Keratinocyte (primary cell): ENCODE measurements around the gene SYK. TPM values are rescaled to one million over a fixed set of nuclear protein-coding genes. Genes with fewer than 3 reads are reported as not detected.
A peak's percentile ranks its signal among the peaks of the same experiment; 100 is the strongest.

Experiments
- DNase-seq: peaks from one replicate; pipeline ENCODE4 v3.0.0-alpha.2; 2011; ENCODE audit warnings: low read depth, missing footprints, low spot score
- FAIRE-seq: peaks from 2 replicates; lab custom pipeline; 2011; peaks lifted over from hg19 to GRCh38; lab: Jason Lieb, UNC
- H2AFZ ChIP-seq: 2 replicates; pipeline ENCODE4 v1.6.0; 2012; ENCODE audit warnings: low read length, control low read depth, inconsistent platforms; ENCODE audit not compliant: control insufficient read depth
- H3K27ac ChIP-seq: 2 replicates; pipeline ENCODE4 v1.5.1; 2011; ENCODE audit warnings: low read length; ENCODE audit not compliant: control insufficient read depth, insufficient read depth
- H3K27me3 ChIP-seq: 3 replicates; pipeline ENCODE4 v1.6.0; 2011; ENCODE audit warnings: low read length; ENCODE audit not compliant: control insufficient read depth, insufficient read depth; ENCODE audit errors: extremely low read depth
- H3K36me3 ChIP-seq, 2 experiments: 2 replicates in 1 of 2; 3 replicates in 1 of 2; pipeline ENCODE4 v1.5.1; 2011; ENCODE audit warnings: low read length in 2 of 2, mild to moderate bottlenecking in 1 of 2; ENCODE audit not compliant: control insufficient read depth in 2 of 2, insufficient read depth in 2 of 2; ENCODE audit errors: extremely low read depth in 1 of 2
- H3K4me1 ChIP-seq: 3 replicates; pipeline ENCODE4 v1.5.1; 2011; ENCODE audit warnings: low read length; ENCODE audit not compliant: control insufficient read depth, insufficient read depth; ENCODE audit errors: extremely low read depth
- H3K4me2 ChIP-seq: 3 replicates; pipeline ENCODE4 v1.6.0; 2011; ENCODE audit warnings: low read depth, low read length; ENCODE audit not compliant: control insufficient read depth, insufficient read depth; ENCODE audit errors: extremely low read depth
- H3K4me3 ChIP-seq, 3 experiments: fragments of 200-600 bp in 1 of 3; sonication (generic) in 1 of 3; 2 replicates in 2 of 3; 3 replicates in 1 of 3; pipeline ENCODE4 v1.5.1; 2011 to 2016; ENCODE audit warnings: low read length in 3 of 3, mild to moderate bottlenecking in 3 of 3, control low read depth in 2 of 3, inconsistent platforms in 1 of 3, low read depth in 1 of 3, mixed read lengths in 1 of 3, mixed run types in 1 of 3, moderate library complexity in 1 of 3; ENCODE audit not compliant: control insufficient read depth in 2 of 3, insufficient read depth in 2 of 3; ENCODE audit errors: extremely low read depth in 1 of 3
- H3K79me2 ChIP-seq: 2 replicates; pipeline ENCODE4 v1.6.0; 2012; ENCODE audit warnings: low read length; ENCODE audit not compliant: control insufficient read depth, insufficient read depth
- H3K9ac ChIP-seq: 3 replicates; pipeline ENCODE4 v1.6.0; 2011; ENCODE audit warnings: low read length; ENCODE audit not compliant: control insufficient read depth, insufficient read depth; ENCODE audit errors: extremely low read depth
- H3K9me1 ChIP-seq: 3 replicates; pipeline ENCODE4 v1.6.0; 2011; ENCODE audit warnings: low read length; ENCODE audit not compliant: control insufficient read depth, insufficient read depth; ENCODE audit errors: extremely low read depth
- H3K9me3 ChIP-seq: 2 replicates; pipeline ENCODE4 v1.5.1; 2012; ENCODE audit warnings: low read depth, low read length; ENCODE audit not compliant: control insufficient read depth
- H4K20me1 ChIP-seq: 3 replicates; pipeline ENCODE4 v1.6.0; 2011; ENCODE audit warnings: low read length; ENCODE audit not compliant: control insufficient read depth, insufficient read depth; ENCODE audit errors: extremely low read depth
- EZH2 ChIP-seq: IDR thresholded peaks from one replicate; pipeline ENCODE4 v1.6.1; 2012; ENCODE audit warnings: inconsistent platforms, mild to moderate bottlenecking, low read length, moderate library complexity
- dilution Hi-C: fragments of 300-500 bp; cut with MboI; formaldehyde crosslinking; loops from one replicate; pipeline ENCODE4 v1.7.0; 2020; ENCODE audit warnings: low sequenced_read_pairs; ENCODE audit not compliant: extremely low pct_ligation_motif_present
- polyA plus RNA-seq, 5 experiments: library from polyadenylated mRNA; depleted of rRNA in 3 of 5; stranded (reverse) in 3 of 5; stranded (forward) in 1 of 5; unstranded in 1 of 5; fragments of >200 nt; gene quantifications; 1 replicate in 1 of 5; 2 replicates in 3 of 5; 3 replicates in 1 of 5; pipeline versions ENCODE4 v1.2.1 to v1.2.3, GENCODE V29; 2011 to 2012; ENCODE audit warnings: missing spikeins in 2 of 5, low read depth in 1 of 5, low replicate concordance in 1 of 5
- TF ChIP-seq, protein P1 (sequence below), 3 experiments: IDR thresholded peaks in 1 of 3; conservative IDR thresholded peaks in 1 of 3; optimal IDR thresholded peaks in 1 of 3; 2 replicates in 2 of 3; 3 replicates in 1 of 3; pipeline versions ENCODE3 to v1.5.1; 2011; ENCODE audit warnings: low read length in 3 of 3, mild to moderate bottlenecking in 3 of 3, moderate library complexity in 2 of 3, control low read depth in 1 of 3, inconsistent platforms in 1 of 3; ENCODE audit not compliant: insufficient read depth in 2 of 3; ENCODE audit errors: extremely low read depth in 1 of 3

SYK gene
- polyA plus RNA-seq, 1 donor (not counting 4 experiments of a cell fraction or from before 2014, with no cell fraction given) = 2.0 TPM

DNA sequence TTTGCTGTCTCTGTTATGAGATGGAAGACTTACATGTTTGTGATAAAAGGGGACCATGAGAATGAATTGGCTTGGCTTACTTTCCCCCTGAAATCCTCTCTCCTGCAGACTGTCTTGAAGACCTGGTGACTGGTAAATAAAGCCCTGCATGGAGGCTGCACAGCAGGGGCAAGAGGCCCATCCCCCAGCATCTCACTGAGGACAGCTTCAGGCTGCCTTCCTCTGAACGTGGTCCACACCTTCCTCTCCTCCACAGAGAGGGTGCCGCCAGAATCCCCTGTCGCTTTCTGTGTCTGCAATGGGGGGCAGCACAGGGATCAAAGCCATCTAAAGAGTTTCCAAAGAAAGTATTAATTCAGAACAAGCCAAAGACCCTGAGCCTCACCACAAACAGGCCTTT is 94.6 kb downstream of the SYK start:
- no peak for TF ChIP-seq EZH2
- TF ChIP-seq, protein P1, sequence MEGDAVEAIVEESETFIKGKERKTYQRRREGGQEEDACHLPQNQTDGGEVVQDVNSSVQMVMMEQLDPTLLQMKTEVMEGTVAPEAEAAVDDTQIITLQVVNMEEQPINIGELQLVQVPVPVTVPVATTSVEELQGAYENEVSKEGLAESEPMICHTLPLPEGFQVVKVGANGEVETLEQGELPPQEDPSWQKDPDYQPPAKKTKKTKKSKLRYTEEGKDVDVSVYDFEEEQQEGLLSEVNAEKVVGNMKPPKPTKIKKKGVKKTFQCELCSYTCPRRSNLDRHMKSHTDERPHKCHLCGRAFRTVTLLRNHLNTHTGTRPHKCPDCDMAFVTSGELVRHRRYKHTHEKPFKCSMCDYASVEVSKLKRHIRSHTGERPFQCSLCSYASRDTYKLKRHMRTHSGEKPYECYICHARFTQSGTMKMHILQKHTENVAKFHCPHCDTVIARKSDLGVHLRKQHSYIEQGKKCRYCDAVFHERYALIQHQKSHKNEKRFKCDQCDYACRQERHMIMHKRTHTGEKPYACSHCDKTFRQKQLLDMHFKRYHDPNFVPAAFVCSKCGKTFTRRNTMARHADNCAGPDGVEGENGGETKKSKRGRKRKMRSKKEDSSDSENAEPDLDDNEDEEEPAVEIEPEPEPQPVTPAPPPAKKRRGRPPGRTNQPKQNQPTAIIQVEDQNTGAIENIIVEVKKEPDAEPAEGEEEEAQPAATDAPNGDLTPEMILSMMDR (optimal IDR thresholded peaks at IDR 0.05 in 1 of 3, IDR thresholded peaks at IDR 0.05 in 1 of 3, conservative IDR thresholded peaks at IDR 0.05 in 1 of 3; ENCODE audit: extremely low read depth in 1 of 3, insufficient read depth in 2 of 3, low read length in 3 of 3) = no peak
- Histone ChIP-seq H3K79me2 (no peaks in the 10 kb centered on the region), H2AFZ (no peak overlapping the region), H3K9me3 (no peaks in the 10 kb centered on the region), H3K9me1 (no peaks in the 10 kb centered on the region), H3K36me3 (no peaks in the 10 kb centered on the region), H3K4me3 (no peak overlapping the region), H4K20me1 (no peaks in the 10 kb centered on the region), H3K4me1 (peaks cover 7% of the 10 kb centered on the region), H3K27me3 (no peaks in the 10 kb centered on the region), H3K9ac (no peak overlapping the region), H3K27ac (no peak overlapping the region), H3K4me2 (no peak overlapping the region)
- dilution Hi-C loops = no loop called here
- DNase-seq (no peak), FAIRE-seq (no peak)

DNA sequence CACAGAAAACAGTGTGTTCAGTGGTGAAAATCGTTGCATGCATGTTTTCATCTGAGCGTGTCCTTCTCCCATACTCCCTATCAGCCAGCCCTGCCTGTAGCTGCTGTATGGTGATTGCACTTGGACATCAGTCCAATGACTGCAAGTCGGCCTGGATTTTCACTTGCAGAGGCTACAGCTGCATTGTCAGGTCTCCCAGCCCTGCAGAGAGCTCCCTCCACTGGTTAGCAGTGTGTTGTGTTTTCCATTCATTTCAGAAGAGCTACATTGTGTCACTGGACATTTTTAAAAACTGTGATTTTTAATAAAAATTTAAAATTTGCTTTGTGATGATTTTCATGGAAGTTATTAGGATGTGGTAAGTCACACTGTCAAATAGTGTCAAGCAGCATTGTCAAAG is 96.6 kb downstream of the SYK start:
- Histone ChIP-seq H2AFZ (no peak overlapping the region), H3K4me3 (no peak overlapping the region), H3K27me3 (no peaks in the 10 kb centered on the region), H4K20me1 (no peaks in the 10 kb centered on the region), H3K27ac (no peak overlapping the region), H3K9me1 (no peaks in the 10 kb centered on the region), H3K9me3 (no peaks in the 10 kb centered on the region), H3K4me2 (no peak overlapping the region), H3K9ac (no peak overlapping the region), H3K79me2 (no peaks in the 10 kb centered on the region), H3K4me1 (peaks cover 7% of the 10 kb centered on the region), H3K36me3 (no peaks in the 10 kb centered on the region)
- no peak for DNase-seq
- dilution Hi-C loops = no loop called here
- TF ChIP-seq, protein P1 (optimal IDR thresholded peaks at IDR 0.05 in 1 of 3, IDR thresholded peaks at IDR 0.05 in 1 of 3, conservative IDR thresholded peaks at IDR 0.05 in 1 of 3; ENCODE audit: extremely low read depth in 1 of 3, insufficient read depth in 2 of 3, low read length in 3 of 3) = peak in 2 of 3 experiments; percentile 6 to 30
- no peak for TF ChIP-seq EZH2
- no peak for FAIRE-seq
